DMS 273 (cell line): ENCODE data around the gene HNRNPK.
"Not testable (repeated sequence)": the region's sequence is repeated elsewhere in the genome, so short reads cannot be mapped to it uniquely, and the experiment has no call there.

Source experiments
- DNase-seq: peaks from one replicate; lab custom pipeline; 2025; ENCODE audit not compliant: unreplicated experiment; lab: John Stamatoyannopoulos, UW

HNRNPK gene

GRCh38 chr9:83978992-83979811 lies 813 bp downstream of the HNRNPK start:
- peak; percentile 87 for DNase-seq

- DNase-seq: no peak
These were observed 2.8 kb downstream of the HNRNPK start for GRCh38 chr9:83977196-83977595.

GRCh38 chr9:83976372-83976771 lies 3.6 kb downstream of the HNRNPK start:
- DNase-seq: peak; percentile 8

GRCh38 chr9:83975300-83975699 lies 4.7 kb downstream of the HNRNPK start:
- DNase-seq: no peak

GRCh38 chr9:83972286-83972685 lies 7.7 kb downstream of the HNRNPK start:
- peak; percentile 13 for DNase-seq

GRCh38 chr9:83971485-83971884 lies 8.5 kb downstream of the HNRNPK start:
- peak; percentile 9 for DNase-seq

GRCh38 chr9:83969602-83970001 lies 10.4 kb downstream of the HNRNPK start:
- DNase-seq: peak; percentile 9

GRCh38 chr9:83967073-83967472 lies 12.9 kb downstream of the HNRNPK start:
- peak; percentile 34 for DNase-seq

- DNase-seq: peak; percentile 78
These were observed 13.8 kb downstream of the HNRNPK start for GRCh38 chr9:83966209-83966582.

GRCh38 chr9:83965350-83966208 lies 14.4 kb downstream of the HNRNPK start:
- peak; percentile 87 for DNase-seq

- peak; percentile 49 for DNase-seq
These were observed 15.1 kb downstream of the HNRNPK start for GRCh38 chr9:83964973-83965349.

- no peak for DNase-seq
These were observed 17.9 kb downstream of the HNRNPK start for GRCh38 chr9:83962165-83962564.

GRCh38 chr9:83960991-83961390 lies 19.0 kb downstream of the HNRNPK start:
- no peak for DNase-seq

GRCh38 chr9:83959061-83959460 lies 21.0 kb downstream of the HNRNPK start:
- DNase-seq: peak; percentile 61

GRCh38 chr9:83957248-83957513 lies 22.8 kb downstream of the HNRNPK start:
- no peak for DNase-seq

- peak; percentile 80 for DNase-seq
These were observed 23.4 kb downstream of the HNRNPK start for GRCh38 chr9:83956436-83957247.

- peak; percentile 58 for DNase-seq
These were observed 24.0 kb downstream of the HNRNPK start for GRCh38 chr9:83956086-83956435.

- not testable (repeated sequence) for DNase-seq
These were observed 31.9 kb downstream of the HNRNPK start for GRCh38 chr9:83948096-83948495.

- DNase-seq: no peak
These were observed 39.3 kb downstream of the HNRNPK start for GRCh38 chr9:83940590-83941303.

GRCh38 chr9:83937861-83938455 lies 42.1 kb downstream of the HNRNPK start:
- peak; percentile 89 for DNase-seq

GRCh38 chr9:83936523-83936922 lies 43.5 kb downstream of the HNRNPK start:
- peak; percentile 4 for DNase-seq
